Stimulated activated CD4-positive, alpha-beta T cell treated with anti-CD3 and anti-CD28 coated beads, Interleukin-1b, Interleukin-23, amount 100 ng/mL, for 1 hour (primary cell): ENCODE data around the gene TBC1D22A.

Experiments
- DNase-seq, 2 donors: peaks; one replicate each; pipeline ENCODE4 v3.0.0-alpha.2; 2020; ENCODE audit warnings: low read depth in 2 of 2

The TBC1D22A gene

DNA sequence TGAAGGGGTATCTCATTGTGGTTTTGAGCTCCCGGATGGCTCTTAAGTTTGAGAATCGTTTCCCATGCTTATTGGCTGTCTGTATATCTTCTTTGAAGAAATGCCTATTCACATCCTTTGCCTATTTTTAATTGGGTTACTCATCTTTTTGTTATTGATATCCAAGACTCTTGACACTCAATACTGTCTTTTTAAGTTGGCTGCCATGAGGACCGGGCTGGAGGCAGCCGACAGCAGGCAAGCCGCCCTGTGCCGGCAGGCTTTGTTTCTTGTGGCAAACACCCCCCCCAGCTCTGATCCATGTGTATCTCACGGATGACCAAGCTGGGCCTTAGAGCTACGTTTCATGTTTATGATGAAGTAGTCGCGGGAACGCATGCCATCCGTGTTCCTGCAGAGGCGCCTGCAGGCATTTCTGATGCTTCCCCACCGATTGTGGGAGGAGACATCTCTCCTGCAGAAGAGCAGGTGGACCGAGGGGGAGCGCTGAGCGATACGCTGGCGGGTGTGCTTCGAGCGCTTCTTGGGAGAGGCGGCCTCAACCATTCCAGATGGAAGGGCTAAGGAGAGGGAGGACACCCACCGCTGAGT is 95.8 kb downstream of the TBC1D22A start:
- no peak for DNase-seq

DNA sequence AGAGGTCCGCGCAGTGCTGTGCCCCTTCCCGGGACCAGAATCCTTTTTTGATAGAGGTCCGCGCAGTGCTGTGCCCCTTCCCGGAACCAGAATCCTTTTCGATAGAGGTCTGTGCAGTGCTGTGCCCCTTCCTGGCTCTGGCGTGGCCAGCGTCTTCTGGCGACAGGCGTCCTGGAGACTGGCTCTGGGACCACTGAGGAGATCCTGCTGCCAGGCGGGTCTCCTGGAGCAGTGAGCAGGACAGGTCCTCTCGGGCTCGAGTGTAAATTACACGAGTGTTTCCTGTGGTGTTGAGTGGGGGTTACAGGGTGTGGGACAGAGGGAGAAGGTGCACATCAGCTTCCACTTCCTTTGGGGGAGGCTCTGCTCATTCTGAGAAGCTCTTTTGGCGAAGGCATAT is 98.1 kb downstream of the TBC1D22A start:
- no peak for DNase-seq

DNA sequence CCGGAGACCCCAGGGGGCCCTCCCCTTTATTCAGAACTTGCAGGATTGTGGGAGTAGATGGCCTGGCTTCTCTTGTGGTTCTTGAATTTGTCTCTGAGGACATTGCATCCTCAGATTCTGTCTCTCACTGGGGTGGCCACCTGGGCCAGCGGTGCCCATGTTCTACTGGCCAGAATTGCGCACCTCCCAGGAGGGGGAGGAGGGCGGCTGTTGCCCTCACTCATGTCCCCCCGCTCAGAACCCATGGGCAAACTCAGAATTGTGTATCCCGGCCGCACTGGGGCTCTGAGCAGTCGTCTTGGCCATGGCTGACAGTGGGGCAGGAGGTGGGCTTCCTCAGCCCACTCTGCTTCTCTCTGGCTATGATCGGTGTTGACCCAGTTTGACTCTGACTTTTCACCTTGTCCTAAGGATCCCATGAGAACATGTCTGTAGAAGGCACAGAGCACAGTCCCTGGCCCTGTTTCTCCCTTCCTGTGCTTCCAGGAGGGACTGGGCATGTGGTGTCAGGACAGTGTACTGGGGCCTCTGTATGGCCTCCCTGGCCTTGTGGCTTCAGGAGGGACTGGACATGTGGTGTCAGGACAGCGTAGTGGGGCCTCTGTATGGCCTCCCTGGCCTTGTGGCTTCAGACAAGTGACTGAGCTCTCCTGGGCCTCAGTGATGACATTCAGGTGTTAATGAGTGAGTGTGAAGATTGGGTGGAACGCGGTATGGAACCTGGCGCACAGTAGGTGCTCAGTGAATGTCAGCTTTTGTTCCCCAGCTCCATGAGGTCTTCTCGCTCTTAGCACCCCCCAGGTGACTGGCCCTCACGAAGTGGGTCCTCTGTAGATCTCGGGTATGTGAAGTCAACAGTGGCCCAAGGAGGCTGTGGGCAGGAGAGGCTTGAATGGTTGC is 99.3 kb downstream of the TBC1D22A start:
- no peak for DNase-seq

DNA sequence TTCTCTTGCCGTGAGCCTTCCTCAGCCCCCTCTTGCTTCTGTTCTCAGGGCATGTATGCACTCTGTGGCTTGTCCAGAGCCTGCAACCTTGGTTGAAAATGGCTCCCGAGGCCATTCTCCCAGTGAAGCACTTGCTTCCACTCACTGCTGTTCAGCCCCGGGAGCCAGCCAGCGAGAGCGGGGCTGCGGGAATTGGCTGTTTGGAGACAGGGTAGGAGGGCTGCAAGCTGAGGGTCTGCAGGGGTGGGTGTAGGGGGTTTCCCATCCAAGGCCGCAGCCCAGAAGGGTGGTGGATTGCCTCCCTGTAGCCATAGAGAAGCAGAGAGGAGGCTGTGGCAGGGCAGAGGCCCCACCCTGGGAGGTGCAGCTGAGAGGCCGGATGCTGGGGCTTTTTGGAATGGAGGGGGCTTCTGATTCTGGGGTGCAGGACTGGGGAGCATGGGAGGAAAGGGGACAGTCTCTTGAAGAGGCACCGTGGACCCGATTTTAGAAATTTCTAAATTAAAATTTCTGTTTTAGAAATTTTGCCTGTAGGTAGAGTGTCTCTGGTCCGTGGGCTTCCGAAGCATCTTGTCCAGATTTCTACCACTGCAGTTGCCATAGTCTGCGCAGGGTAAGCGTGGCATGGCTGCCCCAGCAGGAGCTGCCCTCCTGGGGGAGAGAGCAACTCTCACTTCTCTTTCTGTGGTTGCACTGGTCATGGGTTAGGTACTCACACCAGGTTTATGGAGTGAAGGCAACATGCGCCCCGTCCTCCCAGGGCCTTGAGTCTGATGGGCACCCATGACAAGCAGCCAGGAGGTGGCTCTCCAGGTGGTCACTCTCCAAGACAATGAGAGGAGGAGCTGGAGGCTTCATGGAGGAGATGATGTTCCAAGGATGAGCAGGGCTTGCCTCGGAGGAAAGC is 100.2 kb downstream of the TBC1D22A start:
- no peak for DNase-seq

DNA sequence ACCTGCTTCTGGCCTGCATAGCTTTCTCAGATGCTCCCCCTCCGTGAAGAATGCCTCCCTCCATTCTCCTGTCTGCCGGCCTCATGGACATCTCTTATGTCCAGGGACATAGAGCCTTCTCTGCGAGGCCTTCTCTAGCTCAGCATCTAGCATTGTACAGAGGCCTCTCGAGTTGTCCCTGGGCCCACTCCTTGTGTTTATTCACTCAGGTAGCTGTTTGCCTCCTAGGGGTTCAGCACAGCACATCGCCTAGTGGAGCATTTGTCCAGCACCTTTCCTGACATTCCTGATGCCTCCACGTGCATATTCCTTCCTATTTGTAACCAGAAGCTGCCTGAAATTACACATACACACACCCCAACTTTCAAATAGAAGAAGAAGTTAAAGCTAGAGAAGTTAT is 101.3 kb downstream of the TBC1D22A start:
- DNase-seq: no peak

DNA sequence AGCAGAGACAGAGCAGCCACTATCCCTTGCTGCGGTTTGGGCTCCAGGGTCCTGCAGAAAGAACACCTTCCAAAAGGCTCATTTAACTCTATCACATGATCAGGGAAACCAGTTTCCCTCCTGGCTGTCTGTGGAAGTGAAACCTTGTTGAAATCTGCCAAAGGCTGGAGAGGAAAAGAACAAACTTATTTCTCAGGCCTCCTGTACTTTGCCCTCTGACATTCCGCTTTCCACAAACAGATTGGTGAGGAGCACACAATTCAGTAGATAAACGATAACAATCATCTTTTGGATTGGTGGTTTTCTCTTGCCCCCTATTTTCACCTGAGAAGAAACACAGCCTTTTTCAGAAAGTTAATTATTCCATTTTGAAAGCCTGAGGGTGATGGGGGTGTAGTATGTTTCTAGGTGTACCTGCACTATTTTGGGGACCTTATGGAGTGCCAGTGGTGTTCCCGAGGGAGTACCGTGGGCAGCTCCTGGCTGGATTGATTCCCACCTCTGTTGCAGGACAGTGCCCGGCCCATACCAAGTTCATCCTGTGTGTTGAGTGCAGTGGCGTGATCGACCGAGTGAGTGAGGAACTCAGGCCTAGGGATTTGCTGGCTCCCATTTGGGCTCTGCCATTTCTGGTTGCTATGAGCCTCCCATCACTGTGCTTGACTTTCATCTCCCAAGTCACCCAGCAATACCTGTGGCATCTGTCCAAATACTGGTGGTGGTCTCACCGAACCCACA is 102.0 kb downstream of the TBC1D22A start:
- no peak for DNase-seq

DNA sequence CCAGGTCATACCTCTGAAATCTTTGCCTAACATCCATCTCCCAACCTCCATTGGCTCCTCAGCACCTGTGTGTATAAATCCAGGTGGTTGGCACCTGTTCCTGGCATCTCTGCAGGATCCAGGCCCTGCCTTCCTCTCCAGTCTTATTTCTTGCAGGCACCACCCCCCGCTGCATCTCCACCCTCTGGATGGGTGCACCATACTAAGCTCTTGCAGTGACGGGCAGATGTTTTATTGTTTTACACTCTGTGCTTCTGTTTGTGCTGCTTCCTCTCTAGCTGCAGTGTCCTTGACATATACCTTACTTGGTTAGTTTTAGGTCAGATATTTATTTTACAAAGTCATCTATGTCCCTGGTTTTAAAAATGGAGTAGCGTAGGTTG is 102.6 kb downstream of the TBC1D22A start:
- no peak for DNase-seq

DNA sequence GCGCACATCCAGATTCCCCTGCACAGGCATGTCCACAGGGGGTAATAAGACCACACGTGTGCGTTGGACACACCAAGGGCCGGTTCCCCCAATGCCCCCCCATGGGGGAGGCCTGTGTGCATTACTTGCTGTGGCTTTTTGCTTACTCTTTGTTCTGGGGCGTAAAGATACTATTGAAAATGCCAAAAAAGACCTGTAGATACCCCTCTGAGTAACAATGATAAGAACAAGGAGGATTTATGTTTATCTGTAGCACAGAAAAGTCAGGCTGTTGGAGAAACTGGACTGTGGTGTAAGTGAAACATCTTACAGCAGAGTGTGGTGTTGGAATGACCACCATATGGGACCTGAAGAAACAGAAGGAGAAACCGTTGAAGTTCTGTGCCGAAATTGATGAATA is 103.2 kb downstream of the TBC1D22A start:
- DNase-seq: no peak

DNA sequence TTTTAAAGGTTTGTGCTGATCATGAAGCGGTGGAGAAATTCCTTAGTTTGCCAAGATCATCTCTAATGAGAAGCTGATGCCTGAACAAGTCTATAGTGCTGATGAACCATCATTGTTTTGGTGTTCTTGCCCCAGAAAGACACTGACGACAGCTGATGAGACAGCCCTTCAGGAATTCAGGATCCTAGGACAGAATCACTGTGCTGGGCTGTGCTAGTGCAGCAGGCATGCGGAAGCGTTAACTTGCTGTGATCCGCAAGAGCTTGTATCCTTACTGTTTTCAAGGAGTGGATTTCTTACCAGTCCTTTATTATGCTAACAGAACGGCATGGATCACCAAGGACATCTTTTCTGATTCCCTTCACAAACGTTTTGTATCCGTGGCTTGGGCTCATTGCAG is 104.1 kb downstream of the TBC1D22A start:
- DNase-seq: no peak

DNA sequence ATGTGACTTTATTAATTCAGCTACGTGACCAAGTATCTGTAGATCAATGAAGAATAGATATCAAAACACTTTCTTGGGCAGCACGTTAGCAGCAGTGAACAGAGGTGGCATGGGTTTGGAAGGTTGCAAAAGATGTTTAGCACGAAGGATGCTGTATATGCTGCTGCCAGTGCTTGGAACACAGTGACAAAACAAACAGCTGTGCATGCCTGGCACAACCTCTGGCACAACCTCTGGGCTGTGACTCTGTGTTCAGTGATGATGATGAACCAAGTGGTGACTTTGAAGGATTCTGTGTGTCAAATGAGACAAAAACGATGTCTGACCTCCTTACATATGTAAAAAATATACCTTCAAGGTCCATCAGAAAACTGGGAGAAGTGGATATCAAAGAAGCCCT is 104.7 kb downstream of the TBC1D22A start:
- no peak for DNase-seq

DNA sequence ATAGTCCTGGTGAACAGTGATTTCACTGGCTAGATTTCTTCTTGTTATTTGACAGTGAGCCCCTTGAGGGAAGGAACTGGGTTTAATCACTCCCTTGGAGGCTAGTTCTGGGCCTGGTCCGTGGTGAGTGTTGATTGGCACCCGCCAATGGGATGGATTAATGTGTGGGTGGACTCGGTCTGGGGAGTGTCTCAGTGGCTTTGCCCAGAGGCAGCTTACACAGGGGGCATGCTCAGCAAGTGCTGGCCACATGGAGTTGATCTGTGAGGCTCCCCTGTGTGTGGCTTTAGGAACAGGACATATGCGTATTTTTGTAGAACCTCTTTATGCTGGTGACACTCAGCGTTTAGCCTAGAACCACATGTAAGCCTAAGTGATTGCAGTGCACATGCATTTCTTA is 106.9 kb downstream of the TBC1D22A start:
- DNase-seq: no peak

DNA sequence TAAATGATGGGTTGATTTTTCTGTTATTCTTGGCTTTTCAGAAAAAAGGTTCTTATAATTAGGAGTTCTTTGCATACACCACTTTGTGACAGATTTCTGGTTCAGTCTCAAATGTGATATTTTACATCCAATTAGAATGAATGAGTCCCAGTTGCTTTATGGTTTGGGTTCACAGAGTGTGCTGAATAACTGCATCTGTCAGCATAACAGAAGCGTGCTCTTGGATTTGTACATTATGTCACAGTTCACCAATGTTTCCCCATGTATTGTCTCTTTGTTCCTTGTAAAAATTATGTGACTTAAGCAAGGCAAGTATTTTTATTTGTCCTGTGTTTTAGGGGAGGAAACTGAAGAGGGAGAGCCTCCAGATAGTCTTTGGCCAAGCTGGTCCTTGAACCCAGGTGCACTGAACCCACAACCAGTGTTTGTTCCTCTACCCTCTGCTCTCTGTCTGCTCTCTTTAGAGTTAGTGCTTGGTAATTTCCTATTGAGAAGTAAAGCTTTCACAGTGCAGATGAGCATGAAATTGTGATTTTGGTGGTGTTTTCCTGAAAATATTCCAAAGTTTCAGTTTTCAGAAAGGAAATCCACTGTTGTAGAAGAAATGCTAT is 107.5 kb downstream of the TBC1D22A start:
- DNase-seq: no peak

DNA sequence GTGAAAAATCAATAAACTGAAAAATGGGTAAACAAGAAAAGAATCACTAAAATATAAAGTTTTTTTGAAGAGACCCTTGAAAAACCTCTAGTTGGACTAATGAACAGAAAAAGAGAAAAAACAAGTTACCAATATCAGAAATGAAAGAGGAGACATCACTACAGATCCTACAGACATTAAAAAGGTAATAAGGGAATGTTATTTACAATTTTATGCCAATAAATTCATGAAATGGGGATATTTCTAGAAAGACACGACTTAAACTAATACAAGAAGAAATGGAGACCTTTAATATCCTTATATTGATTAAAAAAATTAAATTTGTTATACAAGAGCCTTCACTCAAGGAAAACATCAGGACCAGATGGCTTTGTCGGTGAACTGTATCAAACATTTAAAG is 109.4 kb downstream of the TBC1D22A start:
- DNase-seq: no peak

DNA sequence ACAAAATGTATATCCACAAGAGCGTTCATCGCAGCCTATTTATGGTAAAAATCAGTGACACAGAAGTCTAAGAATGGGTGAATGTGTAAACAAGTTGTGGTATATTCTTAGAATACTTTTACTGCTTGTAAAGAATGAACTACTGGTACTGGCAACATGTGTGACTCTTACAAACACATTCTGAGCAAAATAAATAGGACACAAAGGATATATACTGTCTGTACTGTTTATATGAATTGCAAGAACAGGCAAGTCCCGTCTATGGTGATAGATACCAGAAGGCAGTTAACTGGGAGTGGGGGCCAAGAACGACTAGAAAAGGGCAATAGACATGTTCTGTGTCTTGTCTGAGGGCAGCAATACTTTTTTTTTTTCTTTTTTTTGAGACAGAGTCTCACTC is 112.6 kb downstream of the TBC1D22A start:
- DNase-seq: no peak

DNA sequence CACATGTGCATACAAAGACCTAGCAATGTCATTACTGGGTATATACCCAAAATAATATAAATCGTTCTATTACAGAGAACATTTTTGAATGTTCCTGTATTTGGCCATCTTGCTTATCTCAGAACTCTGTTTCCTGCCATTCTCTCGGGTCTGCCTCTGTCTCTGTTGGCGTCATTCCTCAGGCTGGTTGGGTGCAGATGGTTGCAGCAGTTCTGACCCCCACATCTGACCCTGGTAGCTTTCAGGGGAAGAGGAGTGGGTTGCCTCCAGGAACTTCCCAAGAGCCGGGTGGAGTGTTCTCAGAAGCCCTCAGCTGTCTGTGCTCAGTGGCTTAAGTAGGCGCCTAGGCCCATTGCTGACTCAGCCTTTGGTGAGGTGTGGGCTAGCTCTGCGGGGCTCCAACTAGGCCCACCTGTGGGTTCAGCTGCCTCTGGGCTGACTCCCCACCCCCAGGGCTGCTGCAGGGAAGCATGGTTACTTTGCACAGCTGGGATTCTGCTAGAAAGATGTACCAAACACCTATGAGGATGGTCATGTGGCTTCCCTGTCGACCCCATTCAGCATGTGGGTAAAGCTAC is 114.0 kb downstream of the TBC1D22A start:
- no peak for DNase-seq

DNA sequence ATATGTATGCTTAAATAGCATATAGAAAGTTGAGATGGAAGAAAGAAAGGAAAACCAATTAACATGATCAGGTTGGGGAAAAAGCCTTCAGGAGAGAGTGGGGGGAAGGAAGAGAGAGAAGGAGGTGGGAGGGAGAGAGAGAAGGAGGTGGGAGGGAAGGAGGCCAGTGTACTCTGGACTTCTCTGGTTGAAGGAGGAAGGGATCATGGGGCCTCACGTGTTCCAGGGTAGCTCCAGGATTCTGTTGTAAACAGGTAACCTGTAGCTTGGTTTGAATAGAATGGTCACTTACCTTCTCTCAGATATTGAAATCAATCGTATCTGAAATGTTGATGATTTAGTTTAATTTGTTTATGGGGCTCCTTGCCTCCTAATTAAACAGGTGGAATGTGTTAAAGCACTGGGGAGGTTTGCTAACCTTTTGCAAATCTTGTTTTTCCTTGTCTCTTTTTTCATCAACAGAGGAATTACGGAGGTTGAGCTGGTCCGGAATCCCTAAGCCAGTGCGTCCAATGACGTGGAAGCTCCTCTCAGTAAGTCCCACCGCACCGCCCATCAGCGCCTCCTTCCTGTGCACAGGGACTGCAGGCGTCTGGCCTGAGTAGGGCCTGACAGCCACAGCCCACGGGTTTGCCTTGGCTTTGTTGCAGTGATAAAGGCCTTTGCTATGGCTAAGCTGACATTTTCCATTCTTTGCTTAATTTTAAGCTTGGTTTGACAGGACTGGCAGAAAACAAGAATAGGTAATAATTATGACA is 115.9 kb downstream of the TBC1D22A start:
- no peak for DNase-seq

DNA sequence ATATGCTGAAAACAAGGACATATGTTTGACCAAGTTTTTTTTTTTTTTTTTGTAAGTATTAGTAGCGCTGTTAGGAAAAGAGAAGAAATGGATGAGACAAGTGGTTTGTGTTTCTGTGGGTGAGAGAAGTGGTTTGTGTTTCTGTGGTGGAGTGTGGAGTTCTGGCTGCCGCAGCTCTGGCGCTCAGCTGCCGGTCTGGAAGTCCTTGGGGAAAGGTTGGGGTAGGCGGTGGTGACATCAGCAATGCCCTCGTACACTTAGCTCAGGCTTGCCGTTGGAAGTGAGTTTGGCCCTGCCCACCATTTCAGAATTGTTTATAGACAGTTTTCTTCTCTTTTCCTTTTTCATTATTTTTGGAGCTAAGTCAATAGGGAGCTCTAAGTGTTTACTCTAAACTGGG is 116.6 kb downstream of the TBC1D22A start:
- DNase-seq: no peak

DNA sequence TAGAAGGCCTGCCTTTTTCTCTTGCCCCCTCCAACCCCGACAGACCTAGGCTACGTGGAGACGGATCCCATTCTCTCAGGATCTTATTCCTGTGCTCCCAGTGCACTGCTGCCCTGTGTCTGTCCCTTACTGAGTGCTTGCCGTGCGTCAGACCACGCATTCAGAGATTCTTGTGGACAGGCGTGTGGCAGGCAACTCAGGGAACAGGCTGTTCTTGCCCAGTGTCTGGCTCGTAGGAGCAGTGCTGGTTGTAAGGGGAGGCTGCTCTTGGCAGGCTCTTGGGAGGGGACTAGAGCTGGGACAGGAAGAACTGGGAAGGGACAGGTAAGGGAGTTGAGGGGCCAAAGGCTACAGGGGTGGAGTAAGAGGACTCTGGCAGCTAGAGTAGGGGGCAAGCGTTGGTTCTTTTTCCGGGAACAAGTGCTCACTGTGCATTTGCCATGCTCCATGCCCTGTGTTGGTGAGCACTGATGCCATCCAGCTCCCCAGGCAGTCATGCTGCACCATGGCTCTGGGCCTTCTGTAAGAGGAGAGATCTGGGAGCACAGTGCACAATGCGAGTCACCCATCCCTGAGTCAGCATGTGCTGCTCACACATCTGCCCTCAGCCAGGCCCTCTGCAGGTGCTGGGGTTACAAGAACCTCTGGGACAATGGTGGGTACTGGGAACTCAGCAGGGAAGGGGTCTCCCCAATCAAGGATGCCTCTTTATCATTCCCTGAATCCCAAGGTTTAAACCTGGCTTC is 119.1 kb downstream of the TBC1D22A start:
- no peak for DNase-seq

DNA sequence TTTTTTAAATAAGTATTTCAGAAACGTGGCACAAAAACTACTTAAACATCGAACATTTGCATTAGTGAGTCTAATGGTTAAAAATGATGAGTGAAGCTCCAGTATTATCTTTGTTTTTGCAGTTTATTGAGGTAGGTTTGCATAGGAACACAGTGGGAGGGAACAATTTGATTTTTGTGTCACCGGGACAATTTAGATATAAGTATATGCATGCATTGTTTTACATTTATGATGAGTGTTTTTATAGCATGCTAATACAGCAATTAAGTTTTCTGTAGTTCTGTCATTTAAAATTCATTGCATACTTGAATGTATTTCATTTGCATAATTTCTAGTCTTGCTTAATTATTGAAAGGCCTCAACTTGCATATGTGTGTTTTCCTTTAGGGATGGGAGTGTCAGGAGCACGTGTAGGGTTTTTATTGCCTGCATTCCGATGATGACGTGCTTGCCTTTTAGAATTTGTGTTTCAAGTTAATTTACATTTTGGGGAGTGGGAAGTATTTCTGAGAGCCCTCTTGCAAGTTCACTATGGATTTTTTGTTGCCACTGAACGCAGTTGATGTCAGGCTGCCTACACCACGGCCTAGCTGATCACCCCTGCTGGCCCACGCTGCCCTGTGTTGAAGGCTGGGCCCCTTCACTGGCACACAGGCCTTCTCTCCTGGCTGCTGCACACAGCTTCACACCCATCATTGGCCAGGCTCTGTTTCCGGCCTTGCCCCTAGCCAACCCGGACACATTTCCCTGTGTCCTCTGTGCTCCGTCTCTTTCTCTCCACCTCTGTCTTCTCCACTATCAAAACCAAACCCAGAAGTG is 120.9 kb downstream of the TBC1D22A start:
- DNase-seq: no peak
